WTC11 (cell line): Measurements from ENCODE around the gene ABCB1. TPM values are rescaled to one million over a fixed set of nuclear protein-coding genes. Genes with fewer than 3 reads are reported as not detected.

Source experiments
- ATAC-seq: fragments of 200-7000 bp; cut with Tn5 transposase; 2 replicates; pipeline ENCODE4 v1.10.0; 2021; ENCODE audit warnings: mild to moderate bottlenecking, moderate library complexity
- CTCF ChIA-PET: fragments of 300-600 bp; sonication (Branson Sonifier 250); formaldehyde crosslinking; loops from one replicate; lab custom pipeline; 2021; ENCODE audit warnings: antibody characterized with exemption; lab: Charles Lee
- POLR2A ChIA-PET: fragments of 350-600 bp; sonication (Branson Sonifier 250); formaldehyde crosslinking; loops from one replicate; lab custom pipeline; 2021; ENCODE audit warnings: antibody characterized with exemption; lab: Charles Lee
- DNase-seq: peaks from one replicate; pipeline ENCODE4 v3.0.0; 2021; ENCODE audit warnings: low spot score
- H3K27ac Mint-ChIP-seq: 2 replicates; pipeline ENCODE4 v1.8.0; 2021; ENCODE audit warnings: mixed read lengths
- H3K27me3 Mint-ChIP-seq: 2 replicates; pipeline ENCODE4 v1.8.0; 2021; ENCODE audit warnings: low read depth, mild to moderate bottlenecking, moderate library complexity, mixed read lengths
- H3K36me3 Mint-ChIP-seq: 2 replicates; pipeline ENCODE4 v1.8.0; 2021; ENCODE audit warnings: mixed read lengths
- H3K4me1 Mint-ChIP-seq: 2 replicates; pipeline ENCODE4 v1.8.0; 2022; ENCODE audit warnings: mixed read lengths
- H3K4me3 Mint-ChIP-seq: 2 replicates; pipeline ENCODE4 v1.8.0; 2021; ENCODE audit warnings: mild to moderate bottlenecking, moderate library complexity, mixed read lengths
- H3K9me3 Mint-ChIP-seq: 2 replicates; pipeline ENCODE4 v1.8.0; 2021; ENCODE audit warnings: mixed read lengths
- AFF4 ChIP-seq: sonication (generic); formaldehyde crosslinking; IDR thresholded peaks from 2 replicates; pipeline ENCODE4 v1.8.1; 2023; ENCODE audit warnings: mild to moderate bottlenecking, missing genetic modification reagents, borderline replicate concordance
- ATF2 ChIP-seq: sonication (generic); formaldehyde crosslinking; IDR thresholded peaks from 2 replicates; pipeline ENCODE4 v1.8.1; 2022; ENCODE audit warnings: low read depth, missing genetic modification reagents, borderline replicate concordance
- E2F1 ChIP-seq: sonication (generic); formaldehyde crosslinking; IDR thresholded peaks from 2 replicates; pipeline ENCODE4 v1.8.0; 2022; ENCODE audit warnings: mild to moderate bottlenecking, missing genetic modification reagents
- E2F4 ChIP-seq: sonication (generic); formaldehyde crosslinking; IDR thresholded peaks from 2 replicates; pipeline ENCODE4 v1.8.1; 2022; ENCODE audit warnings: low read depth, mild to moderate bottlenecking, moderate library complexity, missing genetic modification reagents, borderline replicate concordance
- E2F5 ChIP-seq: sonication (generic); formaldehyde crosslinking; IDR thresholded peaks from 2 replicates; pipeline ENCODE4 v1.8.1; 2022; ENCODE audit warnings: mild to moderate bottlenecking, moderate library complexity, missing genetic modification reagents
- ETV6 ChIP-seq: sonication (generic); formaldehyde crosslinking; IDR thresholded peaks from 2 replicates; pipeline ENCODE4 v1.8.1; 2022; ENCODE audit warnings: mild to moderate bottlenecking, missing genetic modification reagents
- MYBL2 ChIP-seq: sonication (generic); formaldehyde crosslinking; IDR thresholded peaks from 2 replicates; pipeline ENCODE4 v1.8.1; 2023; ENCODE audit warnings: mild to moderate bottlenecking, moderate library complexity, missing genetic modification reagents
- NFE2L1 ChIP-seq: sonication (generic); formaldehyde crosslinking; IDR thresholded peaks from 2 replicates; pipeline ENCODE4 v1.8.1; 2023; ENCODE audit warnings: missing genetic modification reagents
- NR1H2 ChIP-seq: sonication (generic); formaldehyde crosslinking; IDR thresholded peaks from 2 replicates; pipeline ENCODE4 v1.9.0; 2021; ENCODE audit warnings: mild to moderate bottlenecking, moderate library complexity, missing genetic modification reagents
- NR2C2 ChIP-seq: sonication (generic); formaldehyde crosslinking; IDR thresholded peaks from 2 replicates; pipeline ENCODE4 v1.8.0; 2022; ENCODE audit warnings: mild to moderate bottlenecking, missing genetic modification reagents
- NR3C1 ChIP-seq: sonication (generic); formaldehyde crosslinking; conservative IDR thresholded peaks from 2 replicates; pipeline ENCODE4 v1.8.1; 2023; ENCODE audit warnings: low read depth, mild to moderate bottlenecking, missing genetic modification reagents
- OVOL2 ChIP-seq: fragments of 250-450 bp; sonication (Bioruptor Pico); IDR thresholded peaks from 2 replicates; pipeline ENCODE4 v1.9.0; 2021; ENCODE audit warnings: mild to moderate bottlenecking, borderline replicate concordance
- PREB ChIP-seq: sonication (generic); formaldehyde crosslinking; IDR thresholded peaks from 2 replicates; pipeline ENCODE4 v1.8.1; 2022; ENCODE audit warnings: mild to moderate bottlenecking, missing genetic modification reagents, moderate library complexity, borderline replicate concordance
- RORB ChIP-seq: fragments of 250-450 bp; sonication (Bioruptor Pico); IDR thresholded peaks from 2 replicates; pipeline ENCODE4 v1.9.0; 2021; ENCODE audit warnings: mild to moderate bottlenecking
- SOX15 ChIP-seq: fragments of 250-450 bp; sonication (Bioruptor Pico); IDR thresholded peaks from 2 replicates; pipeline ENCODE4 v1.9.0; 2021; ENCODE audit warnings: mild to moderate bottlenecking
- STAT6 ChIP-seq: sonication (generic); formaldehyde crosslinking; conservative IDR thresholded peaks from 2 replicates; pipeline ENCODE4 v1.8.1; 2023; ENCODE audit warnings: mild to moderate bottlenecking, low read depth, missing genetic modification reagents, moderate library complexity
- ZBTB43 ChIP-seq: sonication (generic); formaldehyde crosslinking; IDR thresholded peaks from 2 replicates; pipeline ENCODE4 v1.8.1; 2023; ENCODE audit warnings: mild to moderate bottlenecking, missing genetic modification reagents
- ZNF138 ChIP-seq: sonication (generic); formaldehyde crosslinking; conservative IDR thresholded peaks from 2 replicates; pipeline ENCODE4 v1.8.1; 2022; ENCODE audit warnings: mild to moderate bottlenecking, moderate library complexity, missing genetic modification reagents
- ZNF263 ChIP-seq: sonication (generic); formaldehyde crosslinking; IDR thresholded peaks from 2 replicates; pipeline ENCODE4 v1.8.1; 2022; ENCODE audit warnings: low read depth, mild to moderate bottlenecking, moderate library complexity, missing genetic modification reagents
- ZNF512 ChIP-seq: sonication (generic); formaldehyde crosslinking; IDR thresholded peaks from 2 replicates; pipeline ENCODE4 v1.8.1; 2022; ENCODE audit warnings: missing genetic modification reagents, borderline replicate concordance
- total RNA-seq: library from RNA; stranded (reverse); gene quantifications from 3 replicates; pipeline ENCODE4 v1.2.3, GENCODE V29; 2021

ABCB1 gene
- total RNA-seq, 1 experiment from 2014 or later, result 0.94 TPM

GRCh38 chr7:87538052-87538451, 62.6 kb downstream of the ABCB1 start (continued):
- no peak for TF ChIP-seq AFF4 (CRISPR knock-in tag)
- TF ChIP-seq ZBTB43 (CRISPR knock-in tag), result no peak
- TF ChIP-seq, all 79 proteins: peak for 0

GRCh38 chr7:87534072-87534471, 66.6 kb downstream of the ABCB1 start:
- TF ChIP-seq ZNF138 (CRISPR knock-in tag) (no peak), E2F4 (CRISPR knock-in tag) (no peak), NR2C2 (CRISPR knock-in tag) (no peak), MYBL2 (CRISPR knock-in tag) (no peak), OVOL2 (CRISPR knock-in tag) (no peak), ZNF263 (CRISPR knock-in tag) (no peak), SOX15 (CRISPR knock-in tag) (no peak), E2F1 (CRISPR knock-in tag) (no peak), NR3C1 (CRISPR knock-in tag) (no peak), ETV6 (no peak), NR1H2 (CRISPR knock-in tag) (no peak), STAT6 (CRISPR knock-in tag) (no peak), PREB (CRISPR knock-in tag) (no peak), ATF2 (no peak), E2F5 (no peak), ZNF512 (CRISPR knock-in tag) (no peak), RORB (CRISPR knock-in tag) (no peak), NFE2L1 (CRISPR knock-in tag) (no peak)
- TF ChIP-seq, all 79 proteins: peak for 0
- 0 out of 2 replicates have a peak, but pooled peaks cover 4% of the 10 kb centered on the region for H3K9me3 Mint-ChIP-seq
- DNase-seq, result no peak
- CTCF ChIA-PET, result no interaction called here
- no peaks in the 10 kb centered on the region for H3K4me1 Mint-ChIP-seq
- ATAC-seq, result no peak
- no peaks in the 10 kb centered on the region for H3K27me3 Mint-ChIP-seq
- POLR2A ChIA-PET, result no interaction called here
- no peak overlapping the region for H3K27ac Mint-ChIP-seq
- H3K4me3 Mint-ChIP-seq, result no peak overlapping the region
- no peaks in the 10 kb centered on the region for H3K36me3 Mint-ChIP-seq
